Stomach (tissue), 4 donors: Measurements from ENCODE around the gene TMEM91.

Source experiments
- EP300 ChIP-seq: sonication (generic); formaldehyde crosslinking; IDR thresholded peaks from one replicate; pipeline ENCODE4 v1.6.1; 2017; ENCODE audit warnings: antibody characterized with exemption
- POLR2A ChIP-seq, 4 donors: fragments of 450-650 bp; IDR thresholded peaks; one replicate each; pipeline ENCODE4 v1.6.1; 2016; ENCODE audit warnings: antibody characterized with exemption in 4 of 4, control low read depth in 2 of 4, mild to moderate bottlenecking in 1 of 4, moderate library complexity in 1 of 4
- POLR2AphosphoS5 ChIP-seq, 3 donors: sonication (generic); formaldehyde crosslinking; IDR thresholded peaks; one replicate each; pipeline ENCODE4 v1.6.1; 2016; ENCODE audit warnings: antibody characterized with exemption in 3 of 3
- TF ChIP-seq, protein P1 (sequence below), 7 experiments: fragments of 450-650 bp in 4 of 7; fragments of 200-600 bp in 3 of 7; sonication (generic) in 3 of 7; IDR thresholded peaks; one replicate each; pipeline ENCODE4 v1.5.1; 2016 to 2019; ENCODE audit warnings: antibody characterized with exemption in 7 of 7, control low read depth in 2 of 7, mild to moderate bottlenecking in 1 of 7

DNA sequence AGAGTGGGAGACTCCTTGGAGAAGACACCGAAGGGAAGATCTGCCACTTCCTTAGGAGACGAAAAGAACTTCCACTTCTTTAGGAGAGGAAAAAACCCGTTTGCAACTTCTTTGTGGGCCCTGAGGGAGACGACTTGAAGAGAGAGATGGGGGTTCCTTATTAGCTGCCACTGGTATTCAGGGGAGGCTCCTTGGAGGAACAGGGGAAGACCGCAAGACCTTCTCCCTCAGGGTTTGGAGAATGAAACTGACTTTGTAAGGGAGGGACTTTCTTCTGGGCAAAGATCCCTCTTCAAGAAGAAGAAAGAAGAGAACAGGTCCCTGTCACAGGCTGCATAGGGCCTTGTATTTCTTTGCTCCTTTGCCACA lies 21.7 kb downstream of the TMEM91 start:
- TF ChIP-seq, protein P1, sequence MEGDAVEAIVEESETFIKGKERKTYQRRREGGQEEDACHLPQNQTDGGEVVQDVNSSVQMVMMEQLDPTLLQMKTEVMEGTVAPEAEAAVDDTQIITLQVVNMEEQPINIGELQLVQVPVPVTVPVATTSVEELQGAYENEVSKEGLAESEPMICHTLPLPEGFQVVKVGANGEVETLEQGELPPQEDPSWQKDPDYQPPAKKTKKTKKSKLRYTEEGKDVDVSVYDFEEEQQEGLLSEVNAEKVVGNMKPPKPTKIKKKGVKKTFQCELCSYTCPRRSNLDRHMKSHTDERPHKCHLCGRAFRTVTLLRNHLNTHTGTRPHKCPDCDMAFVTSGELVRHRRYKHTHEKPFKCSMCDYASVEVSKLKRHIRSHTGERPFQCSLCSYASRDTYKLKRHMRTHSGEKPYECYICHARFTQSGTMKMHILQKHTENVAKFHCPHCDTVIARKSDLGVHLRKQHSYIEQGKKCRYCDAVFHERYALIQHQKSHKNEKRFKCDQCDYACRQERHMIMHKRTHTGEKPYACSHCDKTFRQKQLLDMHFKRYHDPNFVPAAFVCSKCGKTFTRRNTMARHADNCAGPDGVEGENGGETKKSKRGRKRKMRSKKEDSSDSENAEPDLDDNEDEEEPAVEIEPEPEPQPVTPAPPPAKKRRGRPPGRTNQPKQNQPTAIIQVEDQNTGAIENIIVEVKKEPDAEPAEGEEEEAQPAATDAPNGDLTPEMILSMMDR (IDR thresholded peaks at IDR 0.05), result no peak
- TF ChIP-seq POLR2AphosphoS5 (IDR thresholded peaks at IDR 0.05) (no peak), EP300 (no peak), POLR2A (IDR thresholded peaks at IDR 0.05) (no peak)
